Mesendoderm (in vitro differentiated cells): Measurements from ENCODE around the gene OR9Q1. TPM values are rescaled to one million over a fixed set of nuclear protein-coding genes. Genes with fewer than 3 reads are reported as not detected.

Source experiments
- DNase-seq: peaks from one replicate; pipeline ENCODE4 v3.0.0; 2013
- H2AK5ac ChIP-seq: 2 replicates; pipeline ENCODE4 v1.6.1; 2013; ENCODE audit warnings: low read length, inconsistent platforms
- H2BK120ac ChIP-seq: 2 replicates; pipeline ENCODE4 v1.6.1; 2013; ENCODE audit warnings: low read depth, mild to moderate bottlenecking, low read length, moderate library complexity, mixed read lengths
- H2BK15ac ChIP-seq: replicated peaks from 2 replicates; pipeline ENCODE4 v1.6.1; 2013; ENCODE audit warnings: low read depth, mild to moderate bottlenecking, moderate library complexity
- H2BK5ac ChIP-seq: 2 replicates; pipeline ENCODE4 v1.6.1; 2013; ENCODE audit warnings: low read length, inconsistent platforms
- H3K18ac ChIP-seq: 2 replicates; pipeline ENCODE4 v1.6.1; 2013; ENCODE audit warnings: mild to moderate bottlenecking, low read length, mixed read lengths
- H3K23ac ChIP-seq: one replicate; pipeline ENCODE4 v1.6.1; 2013; ENCODE audit warnings: low read length
- H3K27ac ChIP-seq: 2 replicates; pipeline ENCODE4 v1.5.1; 2013; ENCODE audit warnings: low read depth, mild to moderate bottlenecking, inconsistent platforms, low read length, moderate library complexity
- H3K27me3 ChIP-seq: 2 replicates; pipeline ENCODE4 v1.6.1; 2013; ENCODE audit warnings: low read length, control low read depth, mild to moderate bottlenecking, inconsistent platforms; ENCODE audit not compliant: insufficient read depth, poor library complexity
- H3K36me3 ChIP-seq: 2 replicates; pipeline ENCODE4 v1.6.1; 2013; ENCODE audit warnings: low read length, inconsistent platforms; ENCODE audit not compliant: control insufficient read depth, insufficient read depth
- H3K4ac ChIP-seq: one replicate; pipeline ENCODE4 v1.6.1; 2013; ENCODE audit warnings: low read depth, mild to moderate bottlenecking, low read length, moderate library complexity
- H3K4me1 ChIP-seq: 2 replicates; pipeline ENCODE4 v1.6.1; 2013; ENCODE audit warnings: low read depth, low read length, inconsistent platforms; ENCODE audit not compliant: control insufficient read depth
- H3K4me2 ChIP-seq: 2 replicates; pipeline ENCODE4 v1.6.1; 2013; ENCODE audit warnings: low read length
- H3K4me3 ChIP-seq: 2 replicates; pipeline ENCODE4 v1.5.1; 2013; ENCODE audit warnings: mild to moderate bottlenecking, low read length
- H3K56ac ChIP-seq: one replicate; pipeline ENCODE4 v1.6.1; 2013; ENCODE audit warnings: low read length
- H3K79me1 ChIP-seq: 2 replicates; pipeline ENCODE4 v1.6.1; 2013; ENCODE audit warnings: low read length, inconsistent platforms
- H3K79me2 ChIP-seq: 2 replicates; pipeline ENCODE4 v1.6.1; 2013; ENCODE audit warnings: mild to moderate bottlenecking, low read length; ENCODE audit not compliant: control insufficient read depth, insufficient read depth
- H3K9ac ChIP-seq: 2 replicates; pipeline ENCODE4 v1.6.1; 2013; ENCODE audit warnings: low read length, inconsistent platforms
- H4K5ac ChIP-seq: one replicate; pipeline ENCODE4 v1.6.1; 2013; ENCODE audit warnings: low read length
- H4K8ac ChIP-seq: one replicate; pipeline ENCODE4 v1.6.1; 2013; ENCODE audit warnings: low read depth, mild to moderate bottlenecking, control low read depth, low read length, moderate library complexity
- WGBS: extraction: QIAGEN DNeasy Blood & Tissue Kit; methylation state at CpG from one replicate; pipeline ENCODE4 v1.1.7; 2013; ENCODE audit warnings: low lambda C conversion rate, missing lambda C conversion rate; ENCODE audit not compliant: insufficient coverage; ENCODE audit errors: extremely low coverage; 5-methylcytosine and 5-hydroxymethylcytosine counted together
- small RNA-seq: library from polyadenylated mRNA; stranded (forward); fragments of <200 nt; extraction: miRNeasy Mini kit (QIAGEN cat#:217004); gene quantifications from one replicate; pipeline ENCODE3, GENCODE V24; 2013; ENCODE audit not compliant: insufficient read depth

The OR9Q1 gene

DNA sequence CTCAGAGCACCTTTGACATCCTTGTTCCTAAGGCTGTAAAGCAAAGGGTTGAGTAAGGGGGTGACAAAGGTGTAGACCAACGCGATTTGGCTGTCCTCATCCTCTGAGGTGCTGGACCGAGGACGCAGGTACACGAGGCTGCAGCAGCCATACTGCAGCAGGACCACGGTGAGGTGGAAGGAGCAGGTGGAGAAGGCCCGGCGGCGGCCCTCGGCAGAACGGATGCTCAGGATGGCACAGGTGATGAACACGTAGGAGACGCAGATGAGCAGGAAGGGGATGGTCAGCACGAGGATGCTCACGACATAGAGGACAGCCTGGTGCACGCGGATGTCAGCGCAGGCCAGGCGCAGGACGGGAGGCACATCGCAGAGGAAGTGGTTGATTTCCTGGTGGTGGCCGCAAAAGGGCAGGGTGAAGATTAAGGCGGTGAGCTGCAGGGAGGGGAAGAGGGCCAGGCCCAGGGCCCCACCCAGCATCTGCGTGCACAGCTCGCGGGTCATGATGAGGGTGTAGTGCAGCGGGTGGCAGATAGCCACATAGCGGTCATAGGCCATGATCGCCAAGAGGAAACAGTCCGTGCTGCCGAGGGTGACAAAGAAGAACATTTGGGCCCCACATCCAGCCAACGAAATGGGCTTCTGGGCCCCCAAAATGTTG is 204.4 kb downstream of the OR9Q1 start:
- Histone ChIP-seq H2BK5ac (no peak overlapping the region), H2AK5ac (no peak overlapping the region), H3K9ac (no peak overlapping the region), H3K27me3 (no peaks in the 10 kb centered on the region), H3K4me3 (no peak overlapping the region), H3K79me2 (no peaks in the 10 kb centered on the region), H4K8ac (no peak overlapping the region), H2BK15ac (no peak overlapping the region), H4K5ac (no peak overlapping the region), H3K4ac (no peak overlapping the region), H3K27ac (no peak overlapping the region), H3K56ac (no peak overlapping the region), H2BK120ac (no peak overlapping the region), H3K36me3 (no peaks in the 10 kb centered on the region), H3K4me2 (no peak overlapping the region), H3K18ac (no peak overlapping the region), H3K4me1 (no peaks in the 10 kb centered on the region), H3K79me1 (no peaks in the 10 kb centered on the region), H3K23ac (no peak overlapping the region)
- no CpG with 5 or more reads among the region's 32 CpGs for WGBS
- no peak for DNase-seq

Small RNAs within 50 kb of the gene (small RNA-seq; reads per million reads assigned to genes)
- not detected for gene RNU6-899P
